ENCODE data around the gene VPS8. TPM values are rescaled to one million over a fixed set of nuclear protein-coding genes. Genes with fewer than 3 reads are reported as not detected.

VPS8 gene
- total RNA-seq, 2 experiments from 2014 or later, result 20.0 to 22.9 TPM

DNA sequence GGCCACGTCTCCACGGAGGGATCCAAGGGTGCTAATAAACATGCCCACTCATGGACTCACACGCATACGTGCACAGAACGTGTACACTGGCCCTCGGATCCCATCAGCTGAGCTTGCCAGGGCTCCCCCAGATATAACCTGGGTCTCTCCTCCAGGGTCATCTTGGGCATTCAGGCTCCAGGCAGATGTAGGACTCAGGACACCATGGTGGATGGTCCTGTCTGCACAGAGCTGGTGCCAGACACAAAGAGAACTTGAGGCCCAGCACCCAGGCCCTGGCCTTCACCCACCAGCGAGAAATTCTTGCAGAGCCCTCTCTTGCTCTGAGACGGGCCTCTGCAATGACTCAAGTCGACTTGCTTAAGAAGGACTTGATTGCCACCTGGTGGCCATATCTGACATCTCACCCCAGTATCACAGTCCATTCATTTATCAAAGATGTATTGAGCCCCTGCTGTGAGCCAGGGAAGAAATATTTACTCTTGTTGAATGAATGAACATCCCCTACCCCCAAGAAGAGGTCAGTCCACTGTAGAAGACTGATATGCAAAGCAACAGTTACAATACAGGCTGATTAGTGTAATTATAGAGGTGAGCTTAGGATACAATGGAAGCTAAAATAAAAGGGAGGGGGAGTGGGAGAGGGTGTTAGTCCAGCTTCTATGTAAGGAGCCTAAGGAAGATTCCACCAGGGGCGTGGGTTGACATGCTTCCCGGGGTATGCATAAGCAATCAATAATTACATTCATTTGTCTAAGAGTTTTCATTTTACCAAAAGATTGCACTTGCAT, 34.2 kb upstream of the VPS8 start:
- peak; percentile 71 for DNase-seq
- Mint-ChIP-seq H3K27ac (no peak overlapping the region), H3K27me3 (peaks cover 8% of the 10 kb centered on the region), H3K36me3 (no peaks in the 10 kb centered on the region), H3K9me3 (no peaks in the 10 kb centered on the region), H3K4me3 (no peak overlapping the region), H3K4me1 (no peaks in the 10 kb centered on the region)

DNA sequence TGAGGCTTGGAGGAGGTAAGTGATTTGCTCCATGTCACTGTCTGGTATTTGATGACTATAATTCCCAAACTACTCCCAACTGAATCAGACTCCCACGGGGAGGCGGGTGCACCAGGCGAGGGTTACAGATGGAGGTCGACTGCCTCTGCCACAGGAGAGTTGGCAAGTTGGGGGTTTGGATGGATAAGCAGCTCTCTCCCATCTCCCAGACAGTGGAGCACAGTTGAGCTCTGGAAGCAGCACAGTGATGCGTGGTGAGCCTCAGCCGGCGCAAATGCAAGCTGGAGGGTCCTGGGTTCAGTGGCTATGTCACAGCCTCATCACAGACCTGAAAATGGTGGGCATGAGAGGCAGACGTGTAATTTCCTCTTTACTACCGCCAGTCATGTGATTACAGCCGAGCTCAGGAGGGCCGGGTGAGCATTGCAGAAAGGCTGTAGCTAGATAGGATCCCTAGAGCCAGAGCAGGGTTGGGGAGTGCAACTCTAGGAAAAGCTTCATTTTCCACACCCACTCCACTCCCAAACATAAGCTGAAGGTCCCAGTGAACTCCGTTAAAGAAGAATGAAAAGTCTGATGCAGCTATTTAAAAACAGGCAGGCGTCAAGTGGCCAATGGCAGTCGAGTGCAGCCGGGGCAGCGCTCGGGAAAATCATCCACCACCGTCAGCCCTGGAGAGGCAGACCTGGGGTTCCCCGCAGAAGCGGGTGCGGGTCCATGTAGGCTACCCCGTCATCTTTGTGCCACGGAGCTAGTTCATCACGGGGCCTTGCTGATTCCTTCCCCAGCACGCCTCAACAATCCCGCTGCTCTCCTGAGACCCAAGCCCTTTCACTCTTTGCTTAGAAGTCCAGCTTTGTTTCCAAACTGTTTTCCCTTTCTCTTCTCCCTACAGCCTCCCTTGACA, 33.3 kb upstream of the VPS8 start:
- no peaks in the 10 kb centered on the region for H3K4me1 Mint-ChIP-seq
- no peak overlapping the region for H3K27ac Mint-ChIP-seq
- no peaks in the 10 kb centered on the region for H3K9me3 Mint-ChIP-seq
- no peaks in the 10 kb centered on the region for H3K36me3 Mint-ChIP-seq
- no peak overlapping the region for H3K4me3 Mint-ChIP-seq
- DNase-seq, result no peak
- peaks cover 11% of the 10 kb centered on the region for H3K27me3 Mint-ChIP-seq

DNA sequence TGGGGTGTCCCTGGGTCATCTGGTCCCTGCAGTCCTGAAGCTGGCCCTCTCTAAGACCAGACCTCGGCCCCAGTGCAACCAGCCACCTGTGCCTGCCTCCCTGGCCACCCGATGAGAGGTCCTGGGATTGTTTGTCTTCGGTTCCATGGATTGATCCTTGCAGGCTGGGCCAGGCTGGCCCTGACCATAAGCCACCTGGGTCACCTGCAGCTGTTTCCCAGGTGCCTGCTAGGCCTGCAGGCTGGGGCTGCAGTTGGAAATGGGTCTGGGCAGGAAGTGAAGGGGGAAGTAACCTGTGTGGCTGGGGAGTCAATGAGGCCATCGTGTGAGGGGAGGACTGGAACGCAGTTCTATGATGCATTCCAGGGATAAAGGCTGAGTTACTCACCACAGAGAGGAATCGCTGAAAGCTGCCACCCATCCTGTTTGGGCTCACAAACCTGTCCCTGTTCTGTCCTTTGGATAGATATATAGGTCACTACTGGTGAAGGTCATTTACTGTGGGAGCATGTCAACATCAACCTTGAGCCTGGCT, 30.9 kb upstream of the VPS8 start:
- H3K4me1 Mint-ChIP-seq, result peaks cover 8% of the 10 kb centered on the region
- no peak for DNase-seq
- H3K9me3 Mint-ChIP-seq, result no peaks in the 10 kb centered on the region
- H3K4me3 Mint-ChIP-seq, result no peak overlapping the region
- H3K27ac Mint-ChIP-seq, result no peak overlapping the region
- H3K27me3 Mint-ChIP-seq, result peaks cover 17% of the 10 kb centered on the region
- H3K36me3 Mint-ChIP-seq, result no peaks in the 10 kb centered on the region

DNA sequence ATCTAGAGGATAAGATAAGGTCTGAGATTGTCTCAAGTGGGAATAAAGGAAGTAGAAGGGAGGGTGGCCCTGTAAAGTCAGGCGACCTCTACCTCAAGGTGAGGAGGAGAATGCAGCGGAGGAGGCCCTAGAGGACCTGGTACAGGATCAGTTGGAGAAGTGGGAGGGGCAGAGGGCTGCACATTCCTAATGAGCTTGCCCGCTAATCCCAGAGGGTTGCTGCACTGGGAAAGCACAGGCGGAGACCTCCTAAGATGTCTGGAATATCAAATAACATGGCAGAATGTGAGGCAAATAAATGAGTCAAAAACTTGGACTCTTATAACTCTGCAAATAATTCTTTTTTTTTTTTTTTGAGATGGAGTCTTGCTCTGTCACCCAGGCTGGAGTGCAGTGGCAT, 30.2 kb upstream of the VPS8 start:
- Mint-ChIP-seq H3K4me3 (no peak overlapping the region), H3K9me3 (no peaks in the 10 kb centered on the region), H3K27me3 (peaks cover 17% of the 10 kb centered on the region), H3K36me3 (no peaks in the 10 kb centered on the region), H3K4me1 (peaks cover 14% of the 10 kb centered on the region), H3K27ac (no peak overlapping the region)
- no peak for DNase-seq

DNA sequence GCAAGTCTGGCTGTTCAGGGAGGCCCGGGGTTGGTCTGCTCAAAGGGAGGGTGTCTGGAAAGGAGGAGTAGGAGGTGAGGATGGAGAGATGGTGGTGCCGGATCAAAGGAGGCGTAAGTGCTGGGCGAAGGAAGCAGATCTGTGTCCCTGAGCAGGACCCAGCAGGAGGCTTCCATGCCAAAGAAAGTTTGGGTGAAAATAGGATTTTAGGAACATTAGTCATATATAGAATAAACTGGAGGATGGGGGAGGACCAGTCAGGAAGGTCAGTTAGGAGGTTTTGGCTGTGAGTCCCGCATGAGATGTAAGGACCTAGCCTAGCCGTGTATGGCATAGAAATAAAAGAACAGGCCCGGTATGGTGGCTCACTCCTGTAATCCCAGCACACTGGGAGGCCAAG, 28.6 kb upstream of the VPS8 start:
- no peaks in the 10 kb centered on the region for H3K36me3 Mint-ChIP-seq
- H3K9me3 Mint-ChIP-seq, result no peaks in the 10 kb centered on the region
- DNase-seq, result no peak
- peaks cover 13% of the 10 kb centered on the region for H3K27me3 Mint-ChIP-seq
- peaks cover 16% of the 10 kb centered on the region for H3K4me1 Mint-ChIP-seq
- H3K27ac Mint-ChIP-seq, result no peak overlapping the region
- no peak overlapping the region for H3K4me3 Mint-ChIP-seq

DNA sequence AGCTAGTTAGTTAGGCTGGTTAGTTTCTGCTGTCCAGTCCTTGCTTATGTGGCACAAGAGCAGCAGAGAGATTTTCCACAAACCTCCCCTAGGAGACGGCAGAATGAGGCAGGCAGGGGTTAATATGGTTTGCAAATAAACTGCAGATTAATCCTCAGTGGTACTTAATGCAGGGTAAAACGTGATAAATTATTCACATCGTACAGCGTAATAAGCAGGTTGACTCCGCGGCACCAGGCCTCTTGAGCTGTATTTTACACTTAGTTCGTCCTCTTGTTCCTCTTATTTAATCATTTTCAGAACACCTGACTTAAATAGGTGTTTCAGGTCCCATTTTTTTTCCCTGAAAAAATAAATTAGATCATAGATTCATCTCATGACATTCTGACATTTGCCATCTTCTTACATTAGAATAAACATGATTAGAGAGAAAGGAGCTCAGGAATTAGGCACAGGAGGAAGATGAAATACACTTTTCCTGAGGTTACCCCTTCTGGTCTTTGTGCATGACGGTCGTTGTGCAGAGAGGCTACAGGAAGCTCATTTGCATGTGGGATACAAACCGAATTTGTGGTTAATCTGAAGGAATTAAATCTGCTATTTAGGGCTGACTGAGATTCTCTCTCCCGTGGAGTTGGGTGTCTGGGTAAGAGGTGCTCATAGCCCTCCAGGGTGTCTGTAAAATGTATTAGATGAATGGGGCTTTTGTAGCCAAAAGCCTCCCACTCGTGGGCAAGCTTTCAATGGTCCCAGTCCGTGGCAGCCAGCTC, 27.1 kb upstream of the VPS8 start:
- Mint-ChIP-seq H3K27ac (no peak overlapping the region), H3K9me3 (no peaks in the 10 kb centered on the region), H3K4me3 (no peak overlapping the region)

DNA sequence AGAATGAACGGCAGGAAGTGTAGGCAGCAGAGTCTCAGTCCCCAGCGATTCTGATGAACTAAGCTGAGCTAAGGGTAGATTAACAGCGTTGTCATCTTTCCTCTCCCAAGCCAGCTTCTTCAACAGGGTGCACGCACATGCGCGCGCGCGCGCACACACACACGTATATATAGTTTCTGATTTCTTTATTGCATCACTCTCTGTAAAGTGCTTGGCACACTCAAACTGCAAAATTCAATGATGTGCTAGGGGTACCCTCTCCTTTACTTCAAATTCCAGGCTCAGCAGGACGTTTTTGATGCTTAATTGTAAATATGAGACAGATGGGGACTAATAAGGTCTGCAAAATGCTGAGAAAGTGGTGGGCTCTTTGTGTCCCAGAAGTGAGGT, 26.1 kb upstream of the VPS8 start:
- Mint-ChIP-seq H3K27me3 (peaks cover 9% of the 10 kb centered on the region), H3K4me3 (no peak overlapping the region), H3K27ac (no peak overlapping the region), H3K9me3 (no peaks in the 10 kb centered on the region), H3K36me3 (no peaks in the 10 kb centered on the region), H3K4me1 (peaks cover 16% of the 10 kb centered on the region)
- DNase-seq, result no peak

More for the DNA sequence above, 27.1 kb upstream of the VPS8 start:
- Mint-ChIP-seq H3K27me3 (peaks cover 9% of the 10 kb centered on the region), H3K4me1 (peaks cover 16% of the 10 kb centered on the region), H3K36me3 (no peaks in the 10 kb centered on the region)
- DNase-seq, result no peak

DNA sequence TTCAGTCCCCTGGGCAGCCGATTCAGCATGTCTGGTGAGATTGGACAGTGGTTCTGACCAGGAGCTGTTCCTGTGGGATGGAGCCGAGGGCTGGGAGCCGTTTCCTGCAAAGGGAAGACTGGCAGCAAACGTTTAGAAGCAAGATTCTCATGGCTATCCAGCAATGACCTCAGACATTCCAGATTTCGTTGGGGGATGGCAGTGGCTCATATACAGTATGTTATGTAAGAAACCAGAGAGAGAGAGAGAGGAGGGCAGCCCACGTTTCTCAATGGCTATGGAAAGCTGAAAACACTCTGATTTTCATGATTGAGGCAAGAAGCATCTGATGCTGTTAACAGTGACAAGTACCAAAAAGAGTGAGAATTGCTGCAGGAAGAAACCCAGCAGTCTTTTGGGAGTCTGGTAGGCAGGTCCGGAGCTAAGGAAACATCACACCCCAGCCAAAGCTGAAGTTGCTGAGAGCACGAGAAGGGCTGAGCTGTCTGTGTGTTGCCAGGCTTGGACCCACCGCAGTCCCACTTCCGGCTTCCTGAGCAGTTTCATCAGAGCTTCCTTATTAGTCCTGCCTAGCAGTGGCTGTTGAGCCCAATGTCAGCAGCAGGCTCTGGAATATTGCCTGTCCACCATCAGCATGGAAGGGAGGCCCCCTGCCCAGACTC, 25.6 kb upstream of the VPS8 start:
- Mint-ChIP-seq H3K9me3 (no peaks in the 10 kb centered on the region), H3K36me3 (no peaks in the 10 kb centered on the region), H3K4me1 (peaks cover 16% of the 10 kb centered on the region), H3K4me3 (no peak overlapping the region), H3K27me3 (peaks cover 9% of the 10 kb centered on the region), H3K27ac (no peak overlapping the region)
- DNase-seq, result peak; percentile 29

DNA sequence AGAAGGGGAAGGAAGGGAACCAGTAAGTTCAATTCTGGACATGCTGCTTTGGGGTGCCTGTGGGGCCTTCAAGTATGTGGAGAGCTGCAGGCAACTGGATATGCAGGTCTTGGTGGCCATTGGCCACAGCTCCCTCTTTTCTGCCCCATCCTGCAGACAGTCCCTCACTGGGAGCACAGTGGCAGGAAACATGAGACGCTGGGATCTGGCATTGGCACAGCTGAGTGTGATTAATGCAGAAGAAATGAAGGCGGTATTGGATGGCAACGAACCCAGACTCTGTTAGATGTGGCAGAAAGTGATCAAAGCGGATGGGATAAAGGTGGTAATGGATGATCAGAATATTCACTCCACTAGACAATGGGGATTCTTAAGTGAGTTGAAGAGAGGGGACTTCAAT, 23.2 kb upstream of the VPS8 start:
- Mint-ChIP-seq H3K4me1 (peaks cover 16% of the 10 kb centered on the region), H3K36me3 (no peaks in the 10 kb centered on the region), H3K27me3 (peaks cover 5% of the 10 kb centered on the region), H3K9me3 (no peaks in the 10 kb centered on the region), H3K27ac (no peak overlapping the region), H3K4me3 (no peak overlapping the region)
- DNase-seq, result no peak

DNA sequence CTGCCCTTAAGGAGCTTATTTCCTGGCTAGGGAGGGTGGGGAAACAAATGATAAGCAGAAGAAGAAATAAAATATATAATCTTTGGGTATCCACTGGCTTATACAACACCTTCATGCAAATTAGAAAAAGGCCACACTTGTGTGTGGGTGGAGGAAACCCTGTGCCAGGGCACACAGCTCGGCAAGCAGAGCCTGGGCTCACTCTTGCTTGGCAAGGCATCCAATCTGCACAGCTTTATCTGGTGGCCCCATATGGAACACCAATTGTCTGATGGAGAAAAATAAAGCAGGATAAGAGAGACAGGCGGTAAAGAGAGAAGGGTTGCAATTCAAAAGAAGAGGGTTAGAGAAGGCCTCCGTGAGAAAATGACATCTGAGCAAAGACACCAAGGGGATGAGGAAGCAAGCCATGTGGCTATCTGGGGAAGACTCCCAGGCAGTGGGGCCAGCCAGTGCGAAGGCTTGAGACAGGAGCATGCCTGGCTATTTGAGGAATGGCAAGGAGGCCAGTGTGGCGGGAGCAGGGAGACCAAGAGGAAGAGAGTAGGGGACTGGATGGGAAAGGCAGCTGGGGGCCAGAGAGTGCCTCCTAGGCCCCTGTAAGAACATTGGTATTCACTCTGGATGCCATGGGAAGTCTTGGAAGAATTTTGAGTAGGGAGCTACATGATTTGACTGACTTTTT, 22.5 kb upstream of the VPS8 start:
- Mint-ChIP-seq H3K27me3 (peaks cover 5% of the 10 kb centered on the region), H3K27ac (no peak overlapping the region), H3K9me3 (no peaks in the 10 kb centered on the region), H3K4me3 (no peak overlapping the region), H3K4me1 (peaks cover 16% of the 10 kb centered on the region), H3K36me3 (no peaks in the 10 kb centered on the region)
- DNase-seq, result no peak

DNA sequence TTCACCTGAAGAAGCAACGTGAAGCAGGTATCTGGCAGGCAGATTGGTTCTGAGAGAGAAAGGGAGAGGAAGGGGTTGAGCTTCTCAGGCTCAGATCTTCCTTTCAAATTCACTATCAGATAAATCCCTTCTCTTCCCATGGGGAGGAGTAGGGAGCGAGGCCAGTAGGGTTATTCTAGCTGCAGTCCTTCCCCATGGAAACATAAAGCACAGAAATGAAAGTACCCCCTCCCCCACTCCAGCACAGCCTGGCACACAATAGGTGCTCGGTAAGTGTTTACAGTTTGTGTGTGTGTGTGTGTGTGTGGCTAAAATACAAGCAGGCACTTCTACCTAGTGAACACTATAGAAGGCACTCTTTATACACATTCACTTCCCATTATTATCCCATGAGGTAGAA, 20.8 kb upstream of the VPS8 start:
- DNase-seq, result no peak
- no peak overlapping the region for H3K27ac Mint-ChIP-seq
- peaks cover 7% of the 10 kb centered on the region for H3K4me1 Mint-ChIP-seq
- no peaks in the 10 kb centered on the region for H3K9me3 Mint-ChIP-seq
- H3K4me3 Mint-ChIP-seq, result no peak overlapping the region
- H3K27me3 Mint-ChIP-seq, result peaks cover 4% of the 10 kb centered on the region
- no peaks in the 10 kb centered on the region for H3K36me3 Mint-ChIP-seq

DNA sequence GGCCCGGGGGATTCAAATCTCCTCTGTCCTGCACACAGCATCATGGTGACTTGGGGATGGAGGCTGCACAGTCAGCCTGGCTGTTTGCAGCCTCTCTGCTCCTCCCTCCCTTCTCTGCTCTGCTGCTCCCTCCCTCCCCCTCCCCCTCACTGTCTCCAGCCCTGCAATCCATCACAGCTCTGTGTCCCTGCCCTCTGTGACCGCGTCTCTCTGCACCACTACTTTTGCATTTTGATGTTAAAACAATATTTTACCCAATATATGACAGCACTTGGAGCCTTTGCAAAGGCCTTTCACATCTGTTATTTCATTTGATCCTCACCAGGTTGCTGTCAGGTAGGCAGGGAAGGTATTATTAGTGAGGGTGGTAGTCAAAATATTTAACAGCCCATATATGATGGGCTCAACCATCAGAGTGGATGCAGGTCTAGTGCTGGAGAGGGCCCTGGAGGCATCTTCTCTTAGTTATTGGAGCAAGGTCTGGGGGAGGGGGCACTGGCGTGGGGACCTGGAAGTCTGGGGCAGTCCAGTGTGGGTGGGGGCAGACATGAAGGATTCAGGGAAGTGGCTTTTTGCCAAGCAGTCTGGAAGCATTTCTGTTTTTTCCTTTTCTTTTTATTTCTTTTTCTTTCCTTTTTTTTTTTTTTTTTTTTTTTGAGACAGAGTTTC, 16.3 kb upstream of the VPS8 start:
- no peak for DNase-seq
- peaks cover 4% of the 10 kb centered on the region for H3K9me3 Mint-ChIP-seq
- peaks cover 21% of the 10 kb centered on the region for H3K27me3 Mint-ChIP-seq
- no peak overlapping the region for H3K4me3 Mint-ChIP-seq
- no peak overlapping the region for H3K27ac Mint-ChIP-seq
- H3K4me1 Mint-ChIP-seq, result no peaks in the 10 kb centered on the region
- H3K36me3 Mint-ChIP-seq, result no peaks in the 10 kb centered on the region

DNA sequence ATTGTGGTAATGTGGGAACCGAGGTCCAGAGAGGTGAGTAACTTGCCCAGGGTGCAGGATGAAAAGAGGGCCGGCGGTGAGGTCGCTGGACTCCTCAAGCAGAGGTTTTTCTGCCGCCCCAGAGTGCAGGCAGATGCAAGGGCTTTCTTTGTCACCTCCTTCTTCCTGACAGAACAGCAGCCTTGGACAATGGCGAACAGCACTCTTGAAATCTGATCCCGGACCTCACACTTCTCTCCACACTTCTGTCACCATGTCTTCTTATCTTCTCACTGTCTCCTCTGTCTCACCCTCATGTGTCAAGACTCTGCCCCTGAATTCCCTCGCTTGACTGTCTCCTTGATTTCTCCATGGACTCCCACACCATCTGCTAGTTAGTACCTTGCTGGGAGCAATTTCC, 15.4 kb upstream of the VPS8 start:
- Mint-ChIP-seq H3K9me3 (peaks cover 4% of the 10 kb centered on the region), H3K4me1 (no peaks in the 10 kb centered on the region), H3K27me3 (peaks cover 26% of the 10 kb centered on the region), H3K27ac (no peak overlapping the region), H3K36me3 (no peaks in the 10 kb centered on the region), H3K4me3 (no peak overlapping the region)
- DNase-seq, result no peak
